Measurements from ENCODE around the gene IFITM2. TPM values are rescaled to one million over a fixed set of nuclear protein-coding genes. Genes with fewer than 3 reads are reported as not detected.
A peak's percentile ranks its signal among the peaks of the same experiment; 100 is the strongest.

The IFITM2 gene
- total RNA-seq, 1 experiment from 2014 or later: 421 TPM

- H4K91ac ChIP-seq (ENCODE audit: insufficient read length, low read depth, low read length): no peak overlapping the region
- no peak overlapping the region for H2BK12ac ChIP-seq (ENCODE audit: insufficient read length, low read depth, low read length)
- no peaks in the 10 kb centered on the region for H3K79me1 ChIP-seq (ENCODE audit: insufficient read depth, low read depth, low read length, poor library complexity, severe bottlenecking)
- no peak overlapping the region for H2BK5ac ChIP-seq (ENCODE audit: insufficient read length, low read length)
- H2AFZ ChIP-seq (ENCODE audit: low read length): no peak overlapping the region
- no peak overlapping the region for H2BK120ac ChIP-seq (ENCODE audit: low read depth, low read length, poor library complexity, severe bottlenecking)
- no peaks in the 10 kb centered on the region for H3K9me3 ChIP-seq (ENCODE audit: control insufficient read depth, low read depth, low read length)
- no peak overlapping the region for H4K8ac ChIP-seq (replicated peaks; ENCODE audit: insufficient read length, low read depth, low read length)
- H3K56ac ChIP-seq (ENCODE audit: insufficient read length, low read depth, low read length): no peak overlapping the region
- no peak overlapping the region for H2AK5ac ChIP-seq (ENCODE audit: insufficient read length, low read length)
- H4K5ac ChIP-seq (ENCODE audit: insufficient read length, low read depth, low read length): no peak overlapping the region
- H3K36me3 Mint-ChIP-seq (ENCODE audit: insufficient read depth in 1 of 3, low read depth in 3 of 3): peaks cover 4 to 26% (median 10%) of the 10 kb centered on the region in 3 experiments; a peak in 6 of 7 replicates
- no peak overlapping the region for H3K4me2 ChIP-seq (ENCODE audit: insufficient read depth, insufficient read length, low read length)
- H3K4me1 Mint-ChIP-seq: peaks cover 23 to 30% of the 10 kb centered on the region in 2 experiments
- no peak overlapping the region for H3K23ac ChIP-seq (ENCODE audit: insufficient read length, low read depth, low read length)
- H3K27me3 Mint-ChIP-seq (ENCODE audit: low read depth): peaks cover 4% of the 10 kb centered on the region
- H3K4me3 Mint-ChIP-seq: no peak overlapping the region
- H3K27ac Mint-ChIP-seq: peak overlapping the region in 1 of 3 experiments; percentile 52; a peak in 1 of 7 replicates
- H3K9me3 Mint-ChIP-seq: peaks cover 11 to 12% of the 10 kb centered on the region in 2 experiments
- H3K79me2 ChIP-seq (ENCODE audit: insufficient read depth, low read length): no peaks in the 10 kb centered on the region
- no peak overlapping the region for H3K14ac ChIP-seq (ENCODE audit: insufficient read depth, low read length)
- no peak overlapping the region for H2BK15ac ChIP-seq (ENCODE audit: low read depth, low read length)
- WGBS (ENCODE audit: extremely low coverage, insufficient read length, low lambda C conversion rate): no CpG with 5 or more reads among the region's 3 CpGs
- no peak overlapping the region for H3K9ac ChIP-seq (ENCODE audit: extremely low read depth, insufficient read length, low read length)
- H3T11ph ChIP-seq (ENCODE audit: low read length): no peak overlapping the region
- DNase-seq: no peak
- H3K23me2 ChIP-seq (ENCODE audit: insufficient read length, low read depth, low read length, poor library complexity, severe bottlenecking): no peaks in the 10 kb centered on the region
- no peak overlapping the region for H3K18ac ChIP-seq (ENCODE audit: insufficient read length, low read depth, low read length)
- no peaks in the 10 kb centered on the region for H3K27me3 ChIP-seq (ENCODE audit: insufficient read depth, low read length)
- H3K4me1 ChIP-seq (ENCODE audit: insufficient read depth, low read length): peaks cover 4% of the 10 kb centered on the region; the same call in 1 of the 2 replicates
- H2BK20ac ChIP-seq (ENCODE audit: low read depth, low read length, poor library complexity, severe bottlenecking): no peak overlapping the region
- H3K4ac ChIP-seq (ENCODE audit: low read depth, low read length): no peak overlapping the region
- H3K27ac ChIP-seq (ENCODE audit: insufficient read length, low read depth, low read length): no peak overlapping the region
- H4K20me1 ChIP-seq (ENCODE audit: control insufficient read depth, insufficient read depth, insufficient read length): no peaks in the 10 kb centered on the region
- no peak for TF ChIP-seq CTCF (conservative IDR thresholded peaks at IDR 0.05)
Measured at GRCh38 chr11:327581-327923, 19.9 kb downstream of the IFITM2 start.
